Activated CD8-positive, alpha-beta memory T cell treated with anti-CD3 and anti-CD28 coated beads, Interleukin-2, amount 50 U/mL, for 48 hours (primary cell): Measurements from ENCODE around the gene VDAC2.

ENCODE experiments used
- DNase-seq: peaks from one replicate; pipeline ENCODE4 v3.0.0-alpha.2; 2020

The VDAC2 gene

DNA sequence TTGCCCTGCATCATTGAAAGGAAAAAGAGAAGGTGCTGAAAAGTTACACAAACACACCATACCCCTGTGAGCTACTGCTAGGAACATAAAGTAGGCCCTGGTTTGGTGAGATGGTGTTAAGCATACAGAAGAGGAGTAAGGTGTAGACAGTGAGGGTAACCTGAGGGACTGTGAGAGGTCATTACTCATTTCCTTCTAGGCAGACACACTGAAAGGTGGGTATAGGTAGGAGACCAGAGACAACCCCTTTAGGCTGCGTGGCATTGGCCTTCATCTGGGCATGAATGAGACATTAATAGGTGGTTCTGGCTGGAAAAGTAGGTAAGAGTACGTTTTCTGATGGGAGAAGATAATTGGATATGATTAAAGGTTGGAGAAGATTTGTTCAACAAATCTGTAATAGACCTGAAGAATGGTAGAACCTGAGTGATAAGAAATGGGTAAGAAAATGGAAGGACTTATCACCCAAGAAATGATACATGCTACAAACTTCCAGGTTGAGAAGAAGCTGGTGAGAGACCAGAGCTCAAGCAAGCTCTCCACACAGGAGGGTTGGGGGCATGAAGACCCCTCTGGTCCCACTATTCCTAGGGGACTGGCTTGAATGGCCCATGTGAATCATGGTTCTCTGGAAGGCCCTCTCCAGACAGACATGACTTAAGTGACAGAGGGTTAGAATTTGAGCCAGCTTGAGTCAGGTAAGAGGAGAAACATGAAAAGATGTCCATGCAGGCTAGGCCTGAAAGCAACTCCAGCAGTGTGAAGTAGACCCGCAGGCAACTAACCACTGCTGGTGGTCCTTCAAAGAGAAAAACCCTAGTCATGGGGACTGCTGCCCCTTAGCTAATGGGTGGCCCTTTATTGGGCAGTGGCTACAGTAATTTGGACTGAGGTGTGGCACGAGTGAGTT, 21.3 kb downstream of the VDAC2 start:
- DNase-seq = no peak

DNA sequence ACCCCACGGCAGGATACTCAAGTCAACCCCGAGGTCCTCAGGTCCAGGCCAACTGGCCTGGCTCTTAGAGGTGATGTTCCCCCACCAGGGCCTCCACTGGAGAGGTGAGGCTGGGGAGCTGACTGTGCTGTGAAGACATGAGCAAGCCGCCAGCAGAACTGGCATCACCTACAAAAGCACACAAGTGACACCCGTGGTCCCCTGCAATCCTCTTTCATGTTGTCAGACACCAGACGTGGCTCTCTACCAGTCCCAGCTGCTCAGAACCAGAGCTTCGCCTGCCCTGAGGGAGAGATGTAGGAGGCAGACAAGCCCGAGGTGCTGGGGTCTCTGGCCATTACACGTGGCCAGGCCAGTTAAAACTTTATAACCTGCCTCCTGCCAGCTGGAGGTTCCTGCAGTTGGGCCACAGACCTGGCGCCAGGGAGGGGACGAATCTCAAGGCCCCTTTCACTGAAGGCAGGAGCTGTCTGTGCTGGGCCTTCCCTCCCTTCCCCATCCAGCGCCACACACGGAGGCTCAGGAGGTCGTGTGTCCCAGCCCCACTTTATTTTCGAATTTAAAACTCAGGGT, 22.9 kb downstream of the VDAC2 start:
- peak; percentile 63 for DNase-seq

DNA sequence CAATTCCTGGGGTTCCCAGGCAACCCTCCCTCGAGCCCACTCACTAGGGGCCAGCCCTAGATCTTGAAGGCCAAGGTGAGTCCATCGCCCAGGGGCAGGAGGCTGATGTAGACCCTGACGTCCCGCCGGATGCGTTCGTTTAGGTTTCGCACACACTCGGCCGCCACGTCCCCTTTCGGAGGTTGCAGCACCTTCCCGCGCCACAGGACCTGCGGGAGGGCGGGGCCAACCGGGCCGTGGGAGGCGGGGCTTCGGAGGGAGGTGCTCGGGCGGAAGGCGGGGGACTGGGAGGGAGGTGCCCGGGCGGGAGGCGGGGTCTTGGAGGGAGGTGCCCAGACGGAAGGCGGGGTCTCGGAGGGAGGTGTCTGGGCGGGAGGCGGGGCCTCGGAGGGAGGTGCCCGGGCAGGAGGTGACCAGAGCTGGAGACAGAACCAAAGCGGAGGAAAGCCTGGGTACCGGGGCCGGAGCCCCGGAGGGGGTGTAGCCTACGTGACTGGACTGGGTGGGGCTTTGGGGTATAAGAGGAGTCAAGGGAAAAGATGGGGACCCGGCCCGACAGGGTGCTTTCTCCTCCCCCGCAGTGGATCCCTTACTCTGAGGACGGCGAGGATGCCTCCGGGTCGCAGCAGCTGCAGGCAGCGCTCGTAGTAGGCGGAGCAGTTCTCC, 23.6 kb downstream of the VDAC2 start:
- peak; percentile 99 for DNase-seq

DNA sequence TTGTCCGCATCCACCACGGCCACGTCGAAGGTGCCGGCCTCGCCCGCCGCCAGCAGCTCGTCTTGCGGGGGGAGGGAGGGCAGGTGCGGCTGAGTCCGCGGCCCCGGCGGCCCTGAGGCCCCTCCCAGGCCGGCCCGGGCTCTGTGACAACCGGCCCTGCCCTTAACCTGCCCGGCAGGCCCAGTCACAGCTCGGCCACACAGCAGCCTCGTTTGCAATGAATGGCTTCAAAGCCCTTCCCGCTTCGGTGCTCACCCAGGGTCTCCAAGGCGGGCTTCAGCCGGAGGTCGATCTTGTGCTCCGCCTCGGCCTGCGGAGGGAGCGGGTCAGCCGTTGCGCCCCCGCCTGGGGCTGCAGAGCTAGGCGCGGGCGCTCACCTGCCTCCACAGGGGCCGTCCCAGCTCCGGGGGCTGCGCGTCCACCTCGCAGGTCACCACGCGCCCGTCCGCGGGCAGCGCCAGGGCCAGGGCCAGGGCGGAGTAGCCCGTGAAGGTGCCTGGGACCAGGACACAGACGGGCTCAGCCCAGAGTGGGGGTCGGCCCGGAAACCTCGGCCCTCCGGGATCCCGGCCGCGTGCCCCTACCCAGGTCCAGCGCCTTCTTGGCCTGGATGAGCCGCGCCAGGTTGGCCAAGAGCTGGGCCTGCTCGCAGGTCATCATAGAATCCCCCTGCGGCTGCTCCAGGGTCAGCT, 24.2 kb downstream of the VDAC2 start:
- DNase-seq = peak; percentile 73

DNA sequence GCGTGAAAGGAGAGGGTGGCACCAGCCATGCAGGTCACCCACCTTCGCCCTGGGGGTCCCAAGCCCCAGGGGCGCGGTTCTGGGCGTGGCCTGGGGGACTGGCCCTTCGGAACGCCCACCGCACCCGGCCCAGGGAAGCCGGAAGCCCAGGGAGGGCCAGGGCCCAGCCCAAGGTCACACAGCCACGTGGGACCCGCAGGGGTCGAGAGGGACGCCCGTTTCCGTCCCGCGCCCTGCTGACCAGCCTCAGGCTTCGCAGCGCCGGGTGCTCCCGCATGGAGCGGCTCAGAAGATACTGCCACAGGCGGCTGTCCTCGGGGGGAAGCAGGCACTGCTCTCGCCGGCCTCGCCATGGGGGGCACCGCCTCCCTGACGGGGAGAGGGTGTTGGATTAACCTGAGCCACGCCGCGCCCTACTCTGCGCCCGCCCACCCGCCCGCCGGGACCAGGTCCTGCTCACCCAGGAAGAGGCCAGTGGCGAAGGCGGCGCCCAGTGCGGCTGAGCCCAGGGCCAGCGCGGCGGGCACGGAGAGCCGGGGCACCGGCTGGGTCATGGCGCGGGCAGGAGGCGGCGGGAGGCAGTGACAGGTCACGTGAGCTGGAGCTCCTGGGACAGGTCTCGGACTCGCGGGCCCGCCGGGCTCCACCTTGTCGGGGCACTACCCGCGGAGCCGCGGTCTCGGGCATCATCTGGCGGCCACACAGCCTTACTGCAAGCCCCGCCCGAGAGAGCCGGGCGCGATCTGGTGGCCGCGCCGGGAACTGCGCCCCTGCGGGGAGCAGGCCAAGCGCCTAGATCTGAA, 25.0 kb downstream of the VDAC2 start, which contains the start of gene COMTD1:
TSS of gene COMTD1 (minus strand) at position 583 of the 803 bp plus-strand sequence. CDS start at position 554, 29 bp downstream.
- peak; percentile 97 for DNase-seq

DNA sequence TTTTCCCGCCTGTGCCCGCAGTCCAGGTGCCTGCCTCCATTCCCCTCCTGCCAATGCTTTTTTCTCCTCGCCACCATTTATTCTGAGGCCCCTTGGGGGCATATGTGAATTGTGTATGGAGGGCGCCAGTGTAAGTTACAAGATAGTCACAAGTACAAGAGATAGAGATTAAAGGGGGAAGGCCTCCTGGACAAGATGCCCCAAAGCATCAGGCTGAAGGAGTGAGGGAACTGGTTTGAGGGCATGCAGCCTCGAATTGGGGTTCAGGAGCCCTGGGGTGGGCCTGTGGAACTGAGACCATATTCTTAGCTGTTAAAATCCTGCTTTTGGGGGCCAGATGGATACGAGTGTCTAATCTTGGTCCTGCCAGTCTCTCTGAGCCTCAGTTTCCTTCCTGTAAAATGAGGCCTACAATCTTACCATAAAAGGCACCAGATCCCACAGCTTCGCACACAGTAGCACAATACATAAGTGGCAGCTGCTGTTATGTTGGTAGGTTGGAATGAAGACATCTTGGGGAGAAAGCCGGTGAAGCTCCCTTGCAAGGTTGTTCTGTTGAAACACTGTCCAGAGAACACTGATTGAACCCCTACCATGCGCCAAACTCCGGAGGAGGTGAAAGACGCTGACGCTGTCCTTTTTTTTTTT, 25.7 kb downstream of the VDAC2 start:
- DNase-seq = no peak

DNA sequence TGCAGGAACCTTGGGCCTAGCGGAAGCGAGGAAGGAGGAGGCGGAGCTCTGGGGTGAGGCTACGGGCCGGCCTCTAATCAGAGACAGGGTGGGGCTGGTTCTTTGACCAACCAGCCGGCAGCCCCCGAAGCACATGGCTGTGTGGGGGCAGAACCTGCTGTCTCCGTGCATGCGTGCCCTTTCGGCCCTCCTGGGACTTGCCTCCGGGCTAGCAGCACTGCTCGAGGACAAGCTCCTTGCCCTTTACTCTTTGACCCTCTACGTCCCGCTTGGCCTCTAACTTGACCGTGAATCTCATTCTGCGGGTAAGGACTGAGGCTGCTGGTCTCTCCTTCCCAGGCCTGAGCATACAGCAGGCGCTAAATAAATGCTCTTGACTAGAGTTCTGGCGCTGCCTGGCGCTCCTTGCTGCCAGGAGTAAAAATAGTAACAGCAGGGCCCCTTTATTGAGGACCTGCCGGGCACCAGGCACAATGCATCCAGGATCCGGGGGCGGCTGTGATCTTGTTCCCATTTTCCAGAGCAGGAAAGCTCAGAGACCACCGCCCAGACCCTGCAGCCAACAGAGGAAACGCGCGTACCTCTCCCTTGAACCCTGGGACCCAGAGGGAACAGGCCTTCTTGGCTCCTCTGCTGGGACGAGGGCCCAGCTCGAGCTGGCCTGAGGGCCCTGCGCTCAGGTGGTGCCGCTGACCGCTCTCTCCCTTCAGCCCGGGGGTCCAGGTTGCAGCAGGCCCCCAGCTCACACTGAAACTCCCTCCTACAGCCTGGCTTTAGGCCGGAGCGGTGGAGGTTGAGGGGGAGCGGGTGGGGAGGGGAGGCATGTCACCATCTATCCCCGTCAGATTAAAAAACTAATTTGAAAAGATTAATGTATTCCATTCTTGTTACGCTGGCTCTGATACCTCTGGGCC, 27.8 kb downstream of the VDAC2 start:
- no peak for DNase-seq

DNA sequence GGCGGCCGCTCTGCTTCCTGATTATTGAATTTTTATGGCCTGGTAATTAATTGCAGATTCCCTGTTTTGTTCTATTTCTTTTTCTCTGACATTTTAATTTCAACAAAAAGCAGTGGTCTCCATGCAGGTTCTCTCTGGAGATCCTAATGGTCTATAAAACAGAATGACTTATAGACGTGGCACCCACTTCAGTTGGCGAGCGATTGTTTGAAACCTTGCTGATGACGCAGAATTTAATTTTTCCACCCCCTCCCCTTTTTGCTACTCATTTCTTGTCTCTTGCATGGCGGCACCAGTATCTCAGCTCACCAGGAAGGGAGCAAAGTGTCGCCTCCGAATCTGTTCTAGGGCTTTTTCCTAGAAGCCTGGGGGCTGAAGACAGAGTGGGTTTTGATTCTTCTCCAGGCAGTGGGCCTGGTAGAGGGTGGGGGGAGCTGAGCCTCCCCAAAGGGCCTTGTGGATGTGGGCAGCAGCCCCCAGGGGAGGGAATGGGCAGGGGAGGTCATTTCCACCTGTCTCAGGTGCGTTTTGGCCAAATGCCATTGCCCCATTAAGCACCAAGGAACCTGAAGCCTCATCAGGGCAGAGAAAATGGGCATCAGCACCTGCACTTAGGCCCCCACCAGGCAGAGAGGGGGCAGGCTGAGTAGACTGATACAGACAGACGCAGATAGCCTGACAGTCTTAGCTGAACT, 28.6 kb downstream of the VDAC2 start:
- DNase-seq = no peak

DNA sequence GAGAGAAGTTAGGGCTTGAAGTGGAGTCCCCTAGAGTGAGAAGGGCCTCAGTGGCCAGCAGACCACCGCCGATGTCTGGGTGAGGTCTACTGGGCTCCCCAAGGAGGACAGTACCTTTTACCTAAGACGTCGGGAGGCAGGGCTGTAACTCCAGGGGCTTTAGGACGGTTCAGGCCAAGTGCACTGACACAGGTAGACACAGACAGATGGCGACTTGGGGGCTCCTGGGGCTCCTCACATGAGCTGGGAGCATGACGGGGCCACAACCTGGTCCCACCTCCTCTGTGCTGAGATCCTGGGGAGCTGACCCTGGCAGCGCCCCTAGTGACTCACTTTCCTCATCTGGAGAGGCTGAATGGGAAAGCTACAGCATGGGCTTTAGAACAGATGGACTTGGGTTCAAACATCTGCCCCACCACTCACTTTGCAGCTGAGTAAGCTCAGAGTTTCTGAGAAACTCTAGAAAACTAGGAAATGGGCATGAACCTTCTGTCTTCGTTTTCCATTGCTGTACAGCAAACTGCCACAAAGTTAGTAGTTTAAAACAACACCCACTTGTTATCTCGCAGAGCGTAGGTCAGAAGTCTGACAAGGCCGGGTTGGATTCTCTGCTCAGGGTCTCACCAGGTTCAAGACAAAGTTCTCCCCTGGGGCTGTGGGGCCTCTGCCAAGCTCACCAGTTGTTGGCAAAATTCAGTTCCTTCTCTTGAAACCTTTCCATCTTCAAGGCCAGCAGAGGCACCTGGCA, 29.9 kb downstream of the VDAC2 start:
- DNase-seq = no peak

DNA sequence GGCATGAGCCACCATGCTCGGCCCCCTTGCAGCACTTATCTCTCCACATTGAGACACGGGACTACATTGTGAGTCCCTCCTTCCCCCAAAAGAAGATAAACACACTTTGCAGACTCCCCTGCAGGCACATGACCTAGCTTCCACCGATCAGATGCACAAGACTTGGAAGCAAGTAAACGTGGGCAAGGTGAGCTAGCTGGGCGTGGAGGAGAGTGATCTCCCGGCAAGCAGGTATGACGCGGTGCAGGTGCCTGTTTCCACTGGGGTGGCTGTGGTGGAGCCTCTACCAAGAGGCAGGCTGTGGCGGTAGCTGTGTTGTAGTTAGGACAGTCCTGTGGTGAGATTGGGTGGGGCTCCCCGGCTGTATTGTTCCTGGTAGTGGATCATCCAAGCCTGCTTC, 32.8 kb downstream of the VDAC2 start:
- no peak for DNase-seq

DNA sequence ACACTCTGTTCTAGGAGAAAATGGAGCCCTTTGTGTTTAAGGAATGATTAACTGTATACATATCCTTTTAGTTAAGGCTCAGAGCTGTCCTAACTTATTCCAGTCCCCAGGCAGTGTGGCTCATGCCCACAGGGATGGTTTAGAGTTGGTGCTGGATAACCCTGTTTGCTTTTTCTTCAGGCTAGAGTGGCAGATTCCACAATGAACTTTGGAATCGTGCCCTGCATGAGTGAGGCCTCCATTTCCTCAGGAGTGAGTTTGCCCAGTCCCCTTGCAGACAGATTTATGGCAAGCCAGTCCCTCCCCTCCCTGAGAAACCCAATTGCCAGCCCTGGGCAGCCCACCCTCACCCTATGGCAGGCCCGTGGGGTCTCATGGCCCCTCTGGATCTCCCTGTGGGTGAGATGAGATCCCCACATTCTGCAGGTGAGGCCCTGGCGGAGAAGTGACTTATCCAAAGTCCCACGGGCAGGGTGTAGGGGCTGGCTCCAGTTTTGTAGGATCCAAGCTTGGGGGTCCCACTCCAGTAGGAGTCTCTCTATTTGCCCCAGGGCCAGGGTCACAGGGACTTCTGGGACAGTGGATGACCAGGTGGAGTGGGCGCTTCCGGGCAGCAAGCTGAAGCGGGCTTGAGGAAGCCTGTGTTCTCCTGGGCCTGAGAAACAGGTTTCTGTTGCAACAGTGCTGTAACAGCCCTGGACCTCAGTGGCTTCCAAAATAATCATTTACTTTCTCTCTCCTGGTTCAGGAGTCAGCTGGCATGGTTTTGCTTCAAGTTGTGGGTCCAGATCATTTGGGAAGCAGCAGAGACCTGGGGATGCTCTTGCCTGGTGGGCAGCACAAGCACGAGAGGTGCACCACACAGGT, 34.1 kb downstream of the VDAC2 start:
- no peak for DNase-seq

DNA sequence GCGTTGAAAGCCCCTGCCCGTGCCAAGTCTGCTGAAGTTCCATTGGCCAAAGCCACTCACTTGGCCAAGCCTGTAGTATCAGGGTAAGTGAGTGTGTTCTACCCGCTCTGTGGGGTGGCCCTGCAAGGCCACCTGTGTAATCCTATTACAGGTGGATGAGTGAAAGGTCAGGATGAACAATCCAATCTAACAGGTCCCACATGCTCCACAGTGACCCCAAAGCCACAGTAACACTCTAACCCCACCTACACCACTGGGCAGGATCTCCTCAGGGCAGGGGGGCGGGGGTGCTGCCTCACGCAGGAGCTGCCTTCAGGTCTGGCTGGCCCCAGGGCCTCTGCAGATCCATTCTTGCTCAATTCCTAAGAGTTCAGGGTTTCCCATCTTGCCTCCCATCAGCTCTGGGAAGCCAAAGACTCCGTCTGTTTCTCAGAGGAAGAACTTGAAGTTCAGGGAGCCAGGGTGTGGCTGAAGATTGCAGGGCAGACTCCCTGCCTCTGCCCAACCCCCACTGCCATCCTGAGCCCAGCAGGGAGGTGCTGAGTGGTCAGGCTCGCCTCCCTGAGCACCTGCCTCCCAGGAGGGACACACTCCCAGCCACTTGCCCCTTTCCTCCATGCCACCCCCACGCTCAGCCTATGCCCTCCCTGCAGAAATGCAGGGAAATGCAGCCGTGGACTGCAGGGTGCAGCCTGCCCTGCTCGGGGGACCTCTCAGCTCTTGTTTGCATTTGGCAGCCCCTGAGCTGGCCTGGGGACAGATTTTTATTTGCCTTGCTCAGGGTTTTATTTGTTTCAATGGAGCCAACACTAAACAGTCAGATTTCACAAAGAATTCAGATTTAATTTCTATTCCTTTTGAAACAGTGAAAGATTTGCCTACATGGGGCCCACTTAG, 35.0 kb downstream of the VDAC2 start:
- no peak for DNase-seq

DNA sequence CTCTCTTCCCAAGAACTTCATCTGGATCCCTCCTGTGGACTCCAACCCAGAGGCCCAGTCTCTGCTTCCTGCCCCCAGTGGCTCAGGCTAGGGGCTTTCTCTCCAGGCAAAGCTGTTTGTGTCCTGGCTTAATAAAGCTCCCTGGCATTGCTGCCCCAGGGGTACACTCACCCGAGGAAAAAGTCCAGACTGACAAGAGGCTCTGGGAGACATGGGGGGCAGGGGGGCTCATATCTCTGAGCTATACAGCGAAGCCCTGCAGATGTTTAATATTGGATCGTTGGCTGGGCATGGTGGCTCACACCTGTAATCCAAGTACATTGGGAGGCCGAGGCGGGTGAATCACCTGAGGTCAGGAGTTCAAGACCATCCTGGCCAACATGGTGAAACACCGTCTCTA, 35.9 kb downstream of the VDAC2 start:
- no peak for DNase-seq

DNA sequence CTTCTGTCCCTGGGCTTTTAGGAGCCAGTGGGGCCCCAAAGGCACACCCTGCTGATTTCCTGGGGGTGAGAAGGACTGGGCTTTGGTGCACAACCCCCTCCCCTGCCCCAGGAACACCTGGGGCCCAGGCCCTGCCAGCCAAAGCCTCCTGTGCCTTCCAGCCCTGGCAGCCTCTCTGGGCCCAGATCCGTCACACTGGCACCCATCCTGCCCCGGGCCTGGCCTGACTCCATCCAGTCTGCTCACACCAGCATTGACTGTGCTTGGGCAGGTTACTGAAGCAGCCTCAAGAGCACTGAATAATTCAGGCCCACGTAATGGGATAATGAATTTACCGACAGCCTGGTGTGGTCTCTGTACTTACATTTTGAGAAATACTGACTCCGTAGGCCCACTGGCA, 37.2 kb downstream of the VDAC2 start:
- DNase-seq = no peak

DNA sequence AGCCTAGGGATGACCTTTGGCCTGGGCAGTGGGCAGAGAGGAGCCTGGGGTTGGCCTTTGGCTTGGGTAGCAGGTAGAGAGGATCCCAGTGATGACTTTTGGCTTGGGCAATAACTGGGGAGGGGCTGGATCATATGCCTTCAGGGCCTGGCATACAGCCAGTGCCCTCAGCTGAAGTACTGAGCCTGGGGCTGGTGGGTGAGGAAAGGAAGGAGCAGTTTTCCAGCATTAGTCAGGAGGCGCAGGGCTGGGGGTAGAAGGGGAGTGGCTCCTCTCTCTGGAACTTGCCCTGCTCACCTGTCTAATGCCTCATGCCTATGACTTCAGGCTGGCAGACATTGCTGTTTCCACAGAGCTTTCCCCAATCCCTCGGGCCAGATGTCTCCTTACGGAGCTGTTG, 40.3 kb downstream of the VDAC2 start:
- DNase-seq = no peak

DNA sequence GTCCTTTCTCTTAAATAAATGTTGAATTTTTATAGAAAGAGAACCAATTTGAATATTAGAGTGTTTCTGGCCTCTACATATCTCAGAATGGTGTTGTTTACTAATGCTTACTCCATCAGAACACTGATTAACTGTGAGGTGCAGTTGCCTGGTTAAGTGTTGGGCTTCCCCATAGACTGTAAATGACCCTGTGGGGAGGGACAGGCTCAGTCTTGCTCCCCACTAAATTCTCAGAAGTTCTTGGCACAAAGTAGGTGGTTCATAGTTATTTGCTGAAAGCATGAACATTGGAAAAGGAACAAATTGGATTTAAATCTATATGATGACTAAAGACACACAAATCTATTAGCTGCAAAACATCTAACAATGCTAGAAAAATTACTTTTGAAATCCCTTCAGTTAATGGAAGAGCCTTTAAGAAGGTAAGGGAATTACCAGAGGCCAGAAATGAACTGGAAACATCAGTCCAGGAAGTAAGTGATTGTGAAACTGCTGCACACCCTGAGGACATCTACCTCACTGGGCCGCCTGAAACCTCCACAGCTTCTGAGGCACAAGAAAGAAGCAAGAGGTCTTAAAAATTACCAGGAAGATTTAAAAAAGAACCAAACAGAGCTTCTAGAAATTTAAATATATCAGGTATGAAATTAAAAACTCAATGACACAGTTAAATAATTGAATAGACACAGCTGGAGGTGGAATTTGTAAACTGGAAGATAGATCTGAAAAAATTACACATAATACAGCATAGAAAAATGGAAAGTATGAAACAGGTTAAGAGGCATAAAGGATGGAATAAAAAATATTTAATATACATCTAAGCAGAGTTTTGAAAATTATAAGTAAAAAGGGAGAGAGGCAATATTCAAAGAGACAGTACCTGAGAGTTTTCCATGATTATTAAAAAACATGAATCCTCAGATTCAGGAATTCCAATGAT, 43.0 kb downstream of the VDAC2 start:
- DNase-seq = no peak
